ENCODE results near the gene CD2AP.

- TF ChIP-seq CTCF (IDR thresholded peaks at IDR 0.05; ENCODE audit: insufficient read depth, low read length) (no peak), GABPA (IDR thresholded peaks at IDR 0.05; ENCODE audit: low read depth) (no peak), POLR2AphosphoS5 (IDR thresholded peaks at IDR 0.05; ENCODE audit: low read depth) (no peak)
These were observed 93.9 kb downstream of the CD2AP start for GRCh38 chr6:47571488-47571887.

Measured in HL-60 (cell line).